HG03095 (cell line): ENCODE measurements around the gene DAB1.

Source experiments
- ATAC-seq: cut with Tn5 transposase; IDR thresholded peaks from one replicate; pipeline ENCODE4 v1.9.1; 2021; ENCODE audit warnings: moderate library complexity; ENCODE audit not compliant: unreplicated experiment

DAB1 gene

DNA sequence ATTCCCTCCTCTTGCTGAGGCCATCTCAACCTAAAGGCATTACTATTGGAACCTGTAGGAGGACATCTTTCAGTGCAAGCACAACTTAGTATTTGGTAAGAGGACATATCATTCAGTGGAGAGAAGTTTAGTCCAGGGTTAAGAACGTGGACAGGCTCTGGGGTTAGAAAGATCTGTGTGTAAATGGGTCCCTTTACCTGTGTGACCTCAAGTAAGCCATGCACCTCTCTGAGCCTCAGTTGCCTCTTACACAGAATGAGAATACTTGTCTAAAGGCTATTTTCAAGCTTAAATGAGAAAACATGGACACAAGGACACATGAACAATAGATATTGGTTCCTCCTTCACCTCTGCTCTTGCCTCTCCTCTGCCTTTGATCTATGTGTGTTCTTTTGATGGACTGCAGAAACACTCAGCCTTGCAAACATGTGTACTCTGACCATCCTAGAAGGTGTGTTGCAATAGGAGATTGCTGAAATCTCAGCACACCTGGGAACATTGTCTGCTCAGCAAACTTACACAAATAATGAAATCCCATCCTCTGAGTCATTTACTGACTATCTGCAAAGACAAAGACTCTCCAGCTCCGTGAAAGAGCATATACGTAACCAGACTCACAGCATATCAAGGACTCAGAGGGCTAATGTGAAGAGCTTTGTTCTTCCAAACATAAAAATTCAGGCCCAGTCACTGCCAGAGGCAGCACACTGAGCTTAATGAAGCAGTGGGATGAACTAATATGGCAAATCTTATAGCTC is 143.8 kb downstream of the DAB1 start:
- ATAC-seq = no peak

- ATAC-seq = no peak
Measured at GRCh38 chr1:57278558-57278957, 145.3 kb downstream of the DAB1 start.

DNA sequence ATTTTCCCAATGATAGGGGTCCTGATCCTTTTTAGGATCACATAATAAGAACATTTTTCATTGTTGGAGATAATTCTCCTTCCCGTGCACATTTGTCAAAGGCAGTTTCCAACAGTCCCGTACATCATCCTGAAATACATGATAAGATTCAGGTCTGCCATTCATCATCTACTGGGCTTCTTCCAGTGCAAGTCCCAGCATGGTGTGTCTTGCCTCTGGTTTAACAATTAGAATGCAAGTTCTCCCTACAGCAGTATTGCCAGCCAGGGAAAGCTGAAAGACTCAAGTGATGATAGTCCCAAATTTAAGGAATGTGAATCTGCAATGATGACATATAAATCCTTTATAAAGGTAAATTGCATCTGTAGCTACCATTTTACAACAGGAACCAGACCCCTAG is 146.2 kb downstream of the DAB1 start:
- ATAC-seq = no peak

GRCh38 chr1:57276918-57277317 is 146.9 kb downstream of the DAB1 start:
- no peak for ATAC-seq

DNA sequence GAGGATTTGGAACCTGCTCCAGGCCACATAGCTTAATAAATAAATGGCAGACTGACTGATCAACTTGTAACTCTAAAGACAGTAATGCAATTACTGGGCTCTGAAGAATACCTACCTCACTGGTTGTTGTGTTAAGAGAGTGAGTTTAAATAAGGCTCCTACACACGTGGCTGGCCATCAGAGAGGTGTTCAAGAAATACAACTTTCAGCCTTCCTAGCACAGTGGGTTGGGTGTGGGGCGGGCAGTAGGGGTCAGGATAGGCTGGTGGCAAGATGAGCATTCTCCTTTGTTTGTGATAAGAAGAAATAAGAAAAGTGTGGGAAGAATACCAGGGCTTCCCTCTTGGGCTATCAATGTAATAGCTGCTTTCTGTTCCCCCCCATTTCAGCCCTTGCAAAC is 151.3 kb downstream of the DAB1 start:
- ATAC-seq = no peak

- no peak for ATAC-seq
Measured at GRCh38 chr1:57272150-57272549, 151.7 kb downstream of the DAB1 start.

GRCh38 chr1:57270927-57271698 is 152.7 kb downstream of the DAB1 start:
- no peak for ATAC-seq

DNA sequence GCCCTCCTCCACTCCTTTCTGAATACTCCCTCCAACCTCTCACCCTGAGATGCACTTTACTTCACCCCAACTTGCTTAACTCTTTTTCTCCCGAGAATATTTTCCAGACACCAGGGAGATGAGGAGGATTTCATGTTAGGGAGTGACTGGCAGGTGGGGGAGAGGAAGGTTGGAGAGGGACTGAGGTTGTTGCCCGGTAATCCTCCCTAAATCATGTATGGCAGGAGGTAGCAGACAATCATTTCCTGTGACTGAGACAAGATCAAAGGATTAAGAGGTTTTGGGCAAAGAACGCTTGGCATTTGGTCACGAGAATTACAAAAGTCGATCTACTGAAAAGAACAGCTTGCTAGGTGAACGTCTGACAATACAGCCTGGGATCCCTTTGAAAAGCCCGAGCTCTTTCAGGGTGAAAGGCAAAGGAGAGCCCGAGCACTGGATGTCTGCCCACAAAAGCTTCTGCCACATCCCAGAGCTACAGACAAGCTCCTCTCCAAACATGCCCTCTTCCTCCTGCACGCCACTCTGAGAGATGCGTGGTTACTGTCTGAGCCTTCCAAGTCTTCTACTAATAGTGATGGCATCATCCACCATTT is 154.1 kb downstream of the DAB1 start:
- ATAC-seq = no peak

GRCh38 chr1:57265104-57265503 is 158.8 kb downstream of the DAB1 start:
- no peak for ATAC-seq

- no peak for ATAC-seq
Measured at GRCh38 chr1:57262472-57262871, 161.4 kb downstream of the DAB1 start.

DNA sequence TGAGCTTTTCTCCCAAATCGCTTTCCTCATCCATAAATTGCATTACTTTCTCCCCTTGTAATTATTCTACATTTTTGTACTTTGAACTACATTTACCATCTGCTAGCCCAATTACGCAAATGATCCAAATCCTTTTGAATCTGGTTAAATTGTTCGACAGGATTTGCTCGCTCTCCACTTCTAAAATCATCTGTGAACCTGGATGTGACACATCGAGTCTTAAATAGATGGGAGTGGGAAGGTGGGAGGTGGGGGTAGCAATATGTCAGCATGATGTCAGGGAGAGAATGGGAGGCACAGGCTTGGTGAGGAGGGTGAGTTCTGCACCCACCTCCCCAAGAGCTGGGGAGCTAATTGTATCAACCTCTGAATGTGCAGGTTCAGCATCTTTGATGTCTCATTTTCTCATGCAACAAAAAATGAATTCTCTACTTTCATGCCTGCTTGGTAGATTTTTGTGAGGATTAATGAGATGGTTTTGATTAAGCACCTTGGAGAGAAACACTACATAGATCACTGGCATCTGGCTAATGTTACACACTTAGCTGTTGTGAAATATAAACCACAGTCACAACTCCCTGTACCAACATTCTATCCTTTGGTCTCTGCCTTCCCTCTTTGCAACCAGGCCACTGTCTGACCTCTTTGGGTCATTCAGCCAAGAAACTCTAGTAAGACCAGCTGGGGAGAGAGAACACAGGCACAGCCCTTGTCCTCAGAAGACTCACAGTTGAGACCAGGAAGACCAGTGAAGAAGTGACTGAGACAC is 165.1 kb downstream of the DAB1 start:
- no peak for ATAC-seq

DNA sequence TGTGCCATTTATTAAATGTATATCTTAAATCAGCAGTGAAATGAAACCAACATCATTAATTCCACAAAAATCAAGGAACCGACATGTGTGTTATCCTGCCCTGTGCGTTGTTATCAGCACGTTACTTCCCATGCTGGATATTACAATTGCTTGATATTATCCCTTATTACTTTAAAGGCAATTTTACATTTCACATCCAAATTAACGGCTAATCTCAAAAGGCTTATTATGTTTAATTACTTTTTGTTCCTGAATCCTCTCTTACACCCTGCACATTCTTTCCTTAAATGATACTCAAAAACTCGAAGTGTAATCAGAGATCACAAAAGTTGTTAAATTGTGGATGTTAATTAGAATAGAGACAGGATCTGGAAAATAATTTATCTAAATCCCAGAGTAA is 167.9 kb downstream of the DAB1 start:
- ATAC-seq = no peak

DNA sequence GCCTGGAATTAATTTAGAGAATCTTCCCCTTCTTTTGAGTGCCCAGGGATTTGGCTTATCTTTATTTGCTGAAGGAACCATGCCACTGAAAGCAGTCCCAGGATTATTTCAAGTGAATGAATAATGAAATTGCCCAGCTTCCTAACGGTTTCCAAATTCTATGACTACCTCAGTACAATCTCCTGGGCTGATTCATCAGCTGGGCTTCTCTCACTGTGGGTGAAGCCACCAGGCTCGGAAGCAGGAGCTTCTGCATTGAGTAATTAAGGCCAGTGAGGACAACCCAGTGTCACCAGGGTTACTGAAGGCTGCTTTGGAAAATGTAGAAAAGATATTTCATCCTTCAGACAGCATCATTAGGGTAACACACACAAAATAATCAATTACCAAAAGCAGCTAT is 169.8 kb downstream of the DAB1 start:
- no peak for ATAC-seq

DNA sequence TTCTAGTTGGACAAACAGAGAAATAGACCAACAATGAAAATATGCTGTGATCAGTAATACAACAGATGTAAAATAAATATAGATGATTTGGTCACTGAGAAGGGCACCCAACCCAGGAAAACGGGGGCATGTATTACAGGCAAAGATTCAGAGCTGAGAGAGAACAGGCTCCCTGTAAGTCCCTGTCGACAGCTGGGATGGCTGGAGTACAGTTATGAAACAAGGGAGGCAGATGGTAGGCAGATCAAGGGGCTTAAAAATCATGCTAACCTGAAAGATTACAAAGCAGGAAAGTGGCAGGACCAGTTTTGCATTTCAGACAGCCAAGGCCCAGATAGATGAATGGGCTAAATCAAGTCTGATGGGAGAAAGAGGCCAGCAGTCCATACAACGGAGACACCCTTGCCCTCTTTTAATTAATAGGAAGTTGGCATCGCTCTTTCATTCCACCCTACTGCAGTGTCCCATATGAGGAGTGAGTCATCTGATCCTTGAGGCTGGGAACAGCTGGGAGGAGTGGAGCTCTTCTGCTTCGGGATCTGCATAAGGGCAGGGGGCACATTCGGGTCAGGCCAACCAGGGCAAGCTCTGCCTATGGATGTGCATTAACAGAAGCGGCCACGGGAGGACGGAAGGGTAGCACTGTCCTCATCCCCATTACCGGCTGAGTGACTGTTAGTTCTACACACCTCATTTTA is 171.1 kb downstream of the DAB1 start:
- no peak for ATAC-seq

GRCh38 chr1:57250021-57250420 is 173.8 kb downstream of the DAB1 start:
- ATAC-seq = no peak

GRCh38 chr1:57249511-57249910 is 174.3 kb downstream of the DAB1 start:
- no peak for ATAC-seq

DNA sequence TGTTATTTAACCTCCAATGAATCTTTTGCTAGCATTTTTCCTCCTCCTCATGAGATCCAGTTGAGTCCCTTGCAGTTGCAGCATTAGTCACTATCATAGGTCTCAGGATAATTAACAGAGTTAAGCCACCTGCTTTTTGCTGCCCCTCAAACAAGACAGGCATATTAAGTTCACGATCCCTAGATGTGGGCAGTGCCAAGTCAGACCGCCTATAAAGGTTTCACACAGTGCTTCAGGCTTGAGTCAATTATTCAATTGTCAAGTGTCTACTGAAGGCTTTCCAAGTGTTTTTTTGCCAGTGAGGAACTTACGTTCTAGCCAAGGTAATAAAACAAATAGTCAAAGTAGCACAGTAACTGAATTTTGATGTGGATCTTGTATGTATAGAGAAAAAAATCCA is 175.0 kb downstream of the DAB1 start:
- ATAC-seq = no peak

- no peak for ATAC-seq
Measured at GRCh38 chr1:57238233-57238781, 185.6 kb downstream of the DAB1 start.

- no peak for ATAC-seq
Measured at GRCh38 chr1:57235730-57236510, 187.9 kb downstream of the DAB1 start.

DNA sequence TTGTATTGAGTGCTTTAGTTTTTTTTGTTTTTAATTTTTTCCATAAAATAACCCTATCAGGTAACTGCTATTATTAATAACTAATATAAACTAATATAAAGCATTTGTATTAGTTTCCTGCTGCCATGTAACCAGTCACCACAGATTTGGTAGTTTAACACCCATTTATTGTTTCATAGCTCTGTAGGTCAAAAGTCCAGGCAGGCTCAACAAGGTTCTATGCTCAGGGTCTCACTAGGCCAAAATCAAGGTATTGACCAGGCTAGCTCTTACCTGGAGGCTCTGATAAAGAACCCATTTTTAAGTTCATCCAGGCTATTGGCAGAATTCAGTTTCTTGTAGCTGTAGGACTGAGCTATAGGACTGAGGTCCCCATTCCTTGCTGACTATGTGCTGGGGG is 189.4 kb downstream of the DAB1 start:
- no peak for ATAC-seq
